ENCODE results near the gene RACK1. TPM values are rescaled to one million over a fixed set of nuclear protein-coding genes. Genes with fewer than 3 reads are reported as not detected.
"Not testable (repeated sequence)": the region's sequence is repeated elsewhere in the genome, so short reads cannot be mapped to it uniquely, and the experiment has no call there.

RACK1 gene
- total and polyA plus RNA-seq, 2 donors from 2014 or later: 1,240 to 1,699 TPM

DNA sequence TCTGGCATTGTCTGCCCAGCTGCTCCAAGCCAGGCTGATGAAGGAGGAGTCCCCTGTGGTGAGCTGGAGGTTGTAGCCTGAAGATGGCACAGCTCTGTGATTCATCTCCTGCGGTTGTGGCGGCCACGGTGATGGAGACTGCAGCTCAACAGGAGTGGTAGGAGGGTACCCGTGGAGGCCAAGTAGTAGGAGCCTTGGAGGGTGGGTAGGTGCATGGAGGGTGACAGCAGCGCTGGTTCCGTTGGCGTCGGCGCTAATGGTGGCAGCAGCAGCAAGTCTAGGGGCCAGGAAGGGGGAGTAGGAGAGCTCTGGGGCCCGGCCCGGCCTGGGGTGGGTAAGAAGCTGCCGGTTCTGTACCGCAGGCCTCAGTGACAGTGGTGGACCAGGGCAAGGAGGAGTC is 39.6 kb upstream of the RACK1 start:
- Histone ChIP-seq H3K4me3 (ENCODE audit: low read length in 3 of 3) (no peak overlapping the region), H3K27me3 (ENCODE audit: control insufficient read depth, insufficient read depth, low read length) (no peaks in the 10 kb centered on the region), H3K27ac (ENCODE audit: low read depth in 2 of 2, low read length in 2 of 2) (no peak overlapping the region), H3K4me1 (ENCODE audit: control insufficient read depth in 2 of 3, insufficient read depth in 2 of 3, low read depth in 1 of 3, low read length in 3 of 3) (no peaks in the 10 kb centered on the region), H3K9ac (ENCODE audit: low read length in 3 of 3) (no peak overlapping the region), H3K9me3 (ENCODE audit: control insufficient read depth in 2 of 3, insufficient read depth in 1 of 3, low read length in 3 of 3) (no peaks in the 10 kb centered on the region), H3K36me3 (ENCODE audit: control insufficient read depth in 2 of 3, insufficient read depth in 3 of 3, low read length in 3 of 3) (no peaks in the 10 kb centered on the region)
- intact Hi-C loops (cut with DNase I): no loop called here
- TF ChIP-seq CTCF (IDR thresholded peaks at IDR 0.05; ENCODE audit: borderline replicate concordance, extremely low read depth, insufficient read depth): no peak
- no peak for DNase-seq
- no peak for FAIRE-seq

- Histone ChIP-seq H3K4me1 (ENCODE audit: control insufficient read depth in 2 of 3, insufficient read depth in 2 of 3, low read depth in 1 of 3, low read length in 3 of 3) (no peaks in the 10 kb centered on the region), H3K9me3 (ENCODE audit: control insufficient read depth in 2 of 3, insufficient read depth in 1 of 3, low read length in 3 of 3) (no peaks in the 10 kb centered on the region), H3K36me3 (ENCODE audit: control insufficient read depth in 2 of 3, insufficient read depth in 3 of 3, low read length in 3 of 3) (no peaks in the 10 kb centered on the region), H3K27me3 (ENCODE audit: control insufficient read depth, insufficient read depth, low read length) (no peaks in the 10 kb centered on the region), H3K27ac (ENCODE audit: low read depth in 2 of 2, low read length in 2 of 2) (no peak overlapping the region), H3K9ac (ENCODE audit: low read length in 3 of 3) (no peak overlapping the region), H3K4me3 (ENCODE audit: low read length in 3 of 3) (no peak overlapping the region)
- DNase-seq: no peak
- FAIRE-seq: no peak
- TF ChIP-seq CTCF (IDR thresholded peaks at IDR 0.05; ENCODE audit: borderline replicate concordance, extremely low read depth, insufficient read depth): no peak
- intact Hi-C loops (cut with DNase I): no loop called here
Measured at GRCh38 chr5:181282874-181283273, 39.2 kb upstream of the RACK1 start.

DNA sequence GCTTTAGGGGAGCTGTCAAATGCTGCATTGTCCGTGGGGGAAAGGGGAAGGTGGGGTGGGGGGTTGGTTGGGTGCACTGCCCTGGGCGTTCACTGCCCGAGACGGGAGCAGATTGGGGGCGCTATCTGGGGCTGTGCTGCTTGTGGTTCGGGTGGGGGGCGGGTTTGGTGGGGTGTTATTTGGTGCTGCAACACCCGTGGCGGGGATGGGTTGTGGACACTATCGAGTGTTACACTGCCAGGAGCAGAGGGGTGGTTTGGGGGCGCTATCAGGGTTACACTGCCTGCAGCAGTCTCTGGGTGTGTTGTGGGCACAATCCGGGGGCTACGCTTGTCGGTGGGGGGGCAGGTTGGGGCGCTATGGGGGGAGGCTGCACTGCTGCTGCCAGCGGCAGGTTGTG is 38.7 kb upstream of the RACK1 start:
- H3K27ac ChIP-seq (ENCODE audit: low read depth in 2 of 2, low read length in 2 of 2); H3K4me1 ChIP-seq (ENCODE audit: control insufficient read depth in 2 of 3, insufficient read depth in 2 of 3, low read depth in 1 of 3, low read length in 3 of 3); FAIRE-seq; intact Hi-C loops (cut with DNase I); H3K36me3 ChIP-seq (ENCODE audit: control insufficient read depth in 2 of 3, insufficient read depth in 3 of 3, low read length in 3 of 3); H3K27me3 ChIP-seq (ENCODE audit: control insufficient read depth, insufficient read depth, low read length); DNase-seq; H3K4me3 ChIP-seq (ENCODE audit: low read length in 3 of 3); H3K9ac ChIP-seq (ENCODE audit: low read length in 3 of 3); H3K9me3 ChIP-seq (ENCODE audit: control insufficient read depth in 2 of 3, insufficient read depth in 1 of 3, low read length in 3 of 3): not testable (repeated sequence)

GRCh38 chr5:181281984-181282316 is 38.2 kb upstream of the RACK1 start:
- DNase-seq (no peak), FAIRE-seq (no peak)
- no peaks in the 10 kb centered on the region for H3K27me3 ChIP-seq (ENCODE audit: control insufficient read depth, insufficient read depth, low read length)
- H3K9ac ChIP-seq (ENCODE audit: low read length in 3 of 3): no peak overlapping the region
- no peak for TF ChIP-seq CTCF (IDR thresholded peaks at IDR 0.05; ENCODE audit: borderline replicate concordance, extremely low read depth, insufficient read depth)
- no peaks in the 10 kb centered on the region for H3K4me1 ChIP-seq (ENCODE audit: control insufficient read depth in 2 of 3, insufficient read depth in 2 of 3, low read depth in 1 of 3, low read length in 3 of 3)
- intact Hi-C loops (cut with DNase I): no loop called here
- H3K4me3 ChIP-seq (ENCODE audit: low read length in 3 of 3): no peak overlapping the region
- H3K36me3 ChIP-seq (ENCODE audit: control insufficient read depth in 2 of 3, insufficient read depth in 3 of 3, low read length in 3 of 3): no peaks in the 10 kb centered on the region
- H3K27ac ChIP-seq (ENCODE audit: low read depth in 2 of 2, low read length in 2 of 2): no peak overlapping the region
- H3K9me3 ChIP-seq (ENCODE audit: control insufficient read depth in 2 of 3, insufficient read depth in 1 of 3, low read length in 3 of 3): no peaks in the 10 kb centered on the region
